Astrocyte (in vitro differentiated cells and primary cell): ENCODE measurements around the gene CRAT. TPM values are rescaled to one million over a fixed set of nuclear protein-coding genes. Genes with fewer than 3 reads are reported as not detected.

Experiments
- DNase-seq: peaks from one replicate; pipeline ENCODE4 v3.0.0-alpha.2; 2010; ENCODE audit warnings: low read depth
- FAIRE-seq: peaks from 2 replicates; lab custom pipeline; 2011; peaks lifted over from hg19 to GRCh38; lab: Jason Lieb, UNC
- H2AFZ ChIP-seq: 2 replicates; pipeline ENCODE4 v1.6.0; 2012; ENCODE audit warnings: low read depth, low read length, inconsistent platforms
- H3K27ac ChIP-seq: 2 replicates; pipeline ENCODE4 v1.5.1; 2011; ENCODE audit warnings: low read depth, low read length, inconsistent platforms
- H3K27me3 ChIP-seq: 2 replicates; pipeline ENCODE4 v1.6.0; 2011; ENCODE audit warnings: low read length, inconsistent platforms; ENCODE audit not compliant: insufficient read depth
- H3K36me3 ChIP-seq: 2 replicates; pipeline ENCODE4 v1.5.1; 2011; ENCODE audit warnings: low read length, inconsistent platforms; ENCODE audit not compliant: insufficient read depth
- H3K4me1 ChIP-seq: 2 replicates; pipeline ENCODE4 v1.5.1; 2011; ENCODE audit warnings: low read length, inconsistent platforms; ENCODE audit not compliant: insufficient read depth
- H3K4me2 ChIP-seq: 2 replicates; pipeline ENCODE4 v1.6.0; 2012; ENCODE audit warnings: low read length, inconsistent platforms
- H3K4me3 ChIP-seq: 2 replicates; pipeline ENCODE4 v1.5.1; 2011; ENCODE audit warnings: low read depth, mild to moderate bottlenecking, low read length, inconsistent platforms; ENCODE audit not compliant: insufficient read depth
- H3K79me2 ChIP-seq: 2 replicates; pipeline ENCODE4 v1.6.0; 2012; ENCODE audit warnings: mild to moderate bottlenecking, low read length, inconsistent platforms; ENCODE audit not compliant: insufficient read depth
- H3K9ac ChIP-seq: 2 replicates; pipeline ENCODE4 v1.6.0; 2012; ENCODE audit warnings: mild to moderate bottlenecking, low read length, inconsistent platforms
- H3K9me3 ChIP-seq: 2 replicates; pipeline ENCODE4 v1.5.1; 2012; ENCODE audit warnings: low read depth, mild to moderate bottlenecking, low read length, inconsistent platforms; ENCODE audit not compliant: insufficient read depth
- H4K20me1 ChIP-seq: 2 replicates; pipeline ENCODE4 v1.6.0; 2012; ENCODE audit warnings: low read length, inconsistent platforms; ENCODE audit not compliant: insufficient read depth
- H3K27ac Mint-ChIP-seq: one replicate; pipeline ENCODE4 v1.8.0; 2021; ENCODE audit warnings: mild to moderate bottlenecking, mixed read lengths; ENCODE audit not compliant: unreplicated experiment
- H3K27me3 Mint-ChIP-seq: one replicate; pipeline ENCODE4 v1.8.0; 2021; ENCODE audit warnings: low read depth, mixed read lengths; ENCODE audit not compliant: unreplicated experiment
- H3K36me3 Mint-ChIP-seq: one replicate; pipeline ENCODE4 v1.8.0; 2021; ENCODE audit warnings: low read depth, mixed read lengths; ENCODE audit not compliant: unreplicated experiment
- H3K4me1 Mint-ChIP-seq: one replicate; pipeline ENCODE4 v1.8.0; 2021; ENCODE audit warnings: low read depth, mixed read lengths; ENCODE audit not compliant: unreplicated experiment
- H3K4me3 Mint-ChIP-seq: one replicate; pipeline ENCODE4 v1.8.0; 2021; ENCODE audit warnings: mild to moderate bottlenecking, moderate library complexity, mixed read lengths; ENCODE audit not compliant: unreplicated experiment
- H3K9me3 Mint-ChIP-seq: one replicate; pipeline ENCODE4 v1.8.0; 2021; ENCODE audit warnings: mild to moderate bottlenecking, mixed read lengths; ENCODE audit not compliant: unreplicated experiment
- EZH2 ChIP-seq: IDR thresholded peaks from 2 replicates; pipeline ENCODE4 v1.6.1; 2012; ENCODE audit warnings: mild to moderate bottlenecking, low read length, inconsistent platforms; ENCODE audit not compliant: insufficient read depth
- total RNA-seq: library from RNA; stranded (reverse); gene quantifications from 2 replicates; pipeline ENCODE4 v1.2.1, GENCODE V29; 2021
- TF ChIP-seq, protein P1 (sequence below): IDR thresholded peaks from 2 replicates; pipeline ENCODE4 v1.5.1; 2011; ENCODE audit warnings: low read depth, mild to moderate bottlenecking, inconsistent platforms, low read length, moderate library complexity; ENCODE audit not compliant: insufficient read depth

The CRAT gene
- total RNA-seq, 1 donor from 2014 or later = 21.2 TPM

DNA sequence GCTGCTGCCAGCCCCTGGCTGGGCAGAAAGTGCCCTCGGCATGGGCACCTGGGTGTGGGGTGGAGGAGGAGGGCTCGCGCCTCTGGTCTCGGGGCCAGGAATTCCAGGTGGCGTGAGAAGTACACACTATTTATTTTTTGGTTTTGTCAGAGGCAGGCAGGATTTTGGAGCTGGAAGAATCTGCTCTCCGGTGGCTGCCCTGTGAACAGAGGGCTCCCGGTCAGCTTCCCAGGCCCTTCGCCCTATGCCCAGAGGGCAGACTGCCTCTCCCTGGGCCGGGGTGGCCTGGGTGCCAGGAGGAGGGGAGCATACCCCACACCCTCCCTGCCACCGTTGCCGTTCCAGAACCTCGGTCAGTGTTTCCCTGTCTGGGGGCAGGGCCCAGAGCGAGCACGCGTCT is 21.3 kb downstream of the CRAT start:
- no peak overlapping the region for H3K4me2 ChIP-seq
- H4K20me1 ChIP-seq = peaks cover 8% of the 10 kb centered on the region
- H3K27me3 ChIP-seq = no peaks in the 10 kb centered on the region
- H3K4me1 ChIP-seq = no peaks in the 10 kb centered on the region
- H3K9me3 ChIP-seq = no peaks in the 10 kb centered on the region
- peaks cover 2% of the 10 kb centered on the region for H3K79me2 ChIP-seq
- peaks cover 6% of the 10 kb centered on the region for H3K36me3 ChIP-seq
- H3K27ac ChIP-seq = no peak overlapping the region
- H3K9ac ChIP-seq = no peak overlapping the region
- Mint-ChIP-seq H3K4me3 (no peak overlapping the region), H3K27me3 (no peaks in the 10 kb centered on the region), H3K36me3 (peaks cover 7% of the 10 kb centered on the region), H3K9me3 (no peaks in the 10 kb centered on the region), H3K4me1 (no peaks in the 10 kb centered on the region), H3K27ac (no peak overlapping the region)
- no peak overlapping the region for H2AFZ ChIP-seq
- FAIRE-seq = no peak
- H3K4me3 ChIP-seq = no peak overlapping the region
- no peak for DNase-seq
- TF ChIP-seq, protein P1, sequence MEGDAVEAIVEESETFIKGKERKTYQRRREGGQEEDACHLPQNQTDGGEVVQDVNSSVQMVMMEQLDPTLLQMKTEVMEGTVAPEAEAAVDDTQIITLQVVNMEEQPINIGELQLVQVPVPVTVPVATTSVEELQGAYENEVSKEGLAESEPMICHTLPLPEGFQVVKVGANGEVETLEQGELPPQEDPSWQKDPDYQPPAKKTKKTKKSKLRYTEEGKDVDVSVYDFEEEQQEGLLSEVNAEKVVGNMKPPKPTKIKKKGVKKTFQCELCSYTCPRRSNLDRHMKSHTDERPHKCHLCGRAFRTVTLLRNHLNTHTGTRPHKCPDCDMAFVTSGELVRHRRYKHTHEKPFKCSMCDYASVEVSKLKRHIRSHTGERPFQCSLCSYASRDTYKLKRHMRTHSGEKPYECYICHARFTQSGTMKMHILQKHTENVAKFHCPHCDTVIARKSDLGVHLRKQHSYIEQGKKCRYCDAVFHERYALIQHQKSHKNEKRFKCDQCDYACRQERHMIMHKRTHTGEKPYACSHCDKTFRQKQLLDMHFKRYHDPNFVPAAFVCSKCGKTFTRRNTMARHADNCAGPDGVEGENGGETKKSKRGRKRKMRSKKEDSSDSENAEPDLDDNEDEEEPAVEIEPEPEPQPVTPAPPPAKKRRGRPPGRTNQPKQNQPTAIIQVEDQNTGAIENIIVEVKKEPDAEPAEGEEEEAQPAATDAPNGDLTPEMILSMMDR = no peak
- TF ChIP-seq EZH2 = no peak

DNA sequence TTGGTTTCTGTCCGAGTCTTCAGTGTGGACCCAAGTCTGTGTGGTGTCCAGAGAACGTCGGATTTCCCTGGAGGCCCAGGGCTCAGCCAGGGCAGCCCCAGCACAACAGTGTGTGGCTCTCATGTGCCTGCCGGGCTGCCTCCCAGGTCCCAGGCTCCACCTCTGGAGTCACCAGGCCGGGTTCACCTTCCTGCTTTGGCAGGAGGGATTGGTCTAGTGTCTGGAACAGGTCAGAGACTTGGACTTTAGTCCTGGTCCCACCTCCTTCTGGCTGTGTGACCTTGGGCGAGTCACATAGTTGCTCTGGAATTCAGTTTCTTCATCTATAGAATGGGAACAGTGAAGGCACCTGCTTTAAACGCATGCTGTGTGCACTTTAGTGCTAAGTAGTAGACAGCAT is 26.5 kb downstream of the CRAT start:
- Mint-ChIP-seq H3K4me1 (no peaks in the 10 kb centered on the region), H3K27ac (no peak overlapping the region), H3K36me3 (peaks cover 6% of the 10 kb centered on the region), H3K9me3 (peaks cover 2% of the 10 kb centered on the region), H3K4me3 (no peak overlapping the region), H3K27me3 (no peaks in the 10 kb centered on the region)
- DNase-seq (no peak), FAIRE-seq (no peak)
- peaks cover 32% of the 10 kb centered on the region for H3K79me2 ChIP-seq
- H3K4me3 ChIP-seq = no peak overlapping the region
- H4K20me1 ChIP-seq = peaks cover 27% of the 10 kb centered on the region
- H3K9me3 ChIP-seq = no peaks in the 10 kb centered on the region
- no peak overlapping the region for H2AFZ ChIP-seq
- no peak overlapping the region for H3K9ac ChIP-seq
- no peak overlapping the region for H3K27ac ChIP-seq
- peaks cover 8% of the 10 kb centered on the region for H3K36me3 ChIP-seq
- TF ChIP-seq EZH2 = no peak
- TF ChIP-seq, protein P1 = no peak
- peaks cover 12% of the 10 kb centered on the region for H3K4me1 ChIP-seq
- H3K4me2 ChIP-seq = no peak overlapping the region
- H3K27me3 ChIP-seq = no peaks in the 10 kb centered on the region

DNA sequence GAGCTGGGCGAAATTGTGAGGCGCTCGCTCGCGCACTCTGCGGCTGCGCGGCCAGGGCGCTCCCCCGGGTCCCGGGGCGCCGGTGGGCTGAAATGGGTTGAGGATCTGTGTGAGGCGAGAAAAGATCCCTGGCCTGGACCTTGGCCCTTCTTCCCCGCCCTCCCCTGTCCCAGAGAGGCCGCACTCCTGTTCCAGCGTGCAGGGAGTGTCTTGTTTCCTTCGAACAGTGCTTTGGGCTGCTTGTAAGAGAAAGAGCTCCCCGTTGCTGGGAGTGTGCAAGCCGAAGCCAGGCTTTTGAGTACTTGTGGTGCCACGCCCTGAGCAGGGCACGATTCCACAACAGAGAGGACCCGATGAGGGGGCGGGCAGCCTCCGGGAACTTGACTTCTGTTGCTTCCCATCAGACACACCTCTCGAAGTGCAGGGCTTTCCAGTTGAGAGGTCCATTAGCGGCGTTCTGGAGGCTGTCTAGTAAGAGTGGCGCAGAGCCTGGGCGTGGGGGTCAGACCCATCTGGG is 29.1 kb downstream of the CRAT start:
- Mint-ChIP-seq H3K36me3 (peaks cover 4% of the 10 kb centered on the region), H3K4me3 (peak overlapping the region; percentile 85), H3K27ac (no peak overlapping the region), H3K27me3 (no peaks in the 10 kb centered on the region), H3K9me3 (peaks cover 2% of the 10 kb centered on the region), H3K4me1 (no peaks in the 10 kb centered on the region)
- Histone ChIP-seq H3K36me3 (peaks cover 2% of the 10 kb centered on the region), H3K4me2 (peak overlapping the region; percentile 99), H3K4me3 (peak overlapping the region; percentile 91), H3K4me1 (peaks cover 12% of the 10 kb centered on the region), H3K9ac (peak overlapping the region; percentile 94), H3K27me3 (no peaks in the 10 kb centered on the region), H4K20me1 (peaks cover 27% of the 10 kb centered on the region), H3K79me2 (peaks cover 32% of the 10 kb centered on the region), H3K9me3 (no peaks in the 10 kb centered on the region), H2AFZ (peak overlapping the region; percentile 96), H3K27ac (peak overlapping the region; percentile 57)
- TF ChIP-seq, protein P1 = no peak
- no peak for TF ChIP-seq EZH2
- FAIRE-seq (no peak), DNase-seq (no peak)
